PFSK-1 (cell line): ENCODE data around the gene ARFGAP2.

Experiments used
- POLR2AphosphoS5 ChIP-seq: IDR thresholded peaks from 2 replicates; pipeline ENCODE4 v1.6.1; 2012; ENCODE audit warnings: low read depth, mild to moderate bottlenecking, control low read depth, low read length, moderate library complexity
- SIN3A ChIP-seq: IDR thresholded peaks from 2 replicates; pipeline ENCODE4 v1.6.1; 2012; ENCODE audit warnings: mild to moderate bottlenecking, low read length, moderate library complexity, borderline replicate concordance; ENCODE audit not compliant: insufficient read depth
- TAF1 ChIP-seq: IDR thresholded peaks from 2 replicates; pipeline ENCODE4 v1.6.1; 2012; ENCODE audit warnings: low read length, control low read depth, borderline replicate concordance; ENCODE audit not compliant: insufficient read depth

- TF ChIP-seq TAF1, result no peak
- TF ChIP-seq SIN3A, result no peak
- TF ChIP-seq POLR2AphosphoS5, result no peak
Observed at GRCh38 chr11:47157805-47158204, 18.9 kb downstream of the ARFGAP2 start.
